GM18502 (cell line): ENCODE results near the gene IGF1R.

ENCODE experiments used
- ATAC-seq: cut with Tn5 transposase; IDR thresholded peaks from one replicate; pipeline ENCODE4 v1.9.1; 2021; ENCODE audit warnings: mild to moderate bottlenecking; ENCODE audit not compliant: unreplicated experiment, poor library complexity

The IGF1R gene

DNA sequence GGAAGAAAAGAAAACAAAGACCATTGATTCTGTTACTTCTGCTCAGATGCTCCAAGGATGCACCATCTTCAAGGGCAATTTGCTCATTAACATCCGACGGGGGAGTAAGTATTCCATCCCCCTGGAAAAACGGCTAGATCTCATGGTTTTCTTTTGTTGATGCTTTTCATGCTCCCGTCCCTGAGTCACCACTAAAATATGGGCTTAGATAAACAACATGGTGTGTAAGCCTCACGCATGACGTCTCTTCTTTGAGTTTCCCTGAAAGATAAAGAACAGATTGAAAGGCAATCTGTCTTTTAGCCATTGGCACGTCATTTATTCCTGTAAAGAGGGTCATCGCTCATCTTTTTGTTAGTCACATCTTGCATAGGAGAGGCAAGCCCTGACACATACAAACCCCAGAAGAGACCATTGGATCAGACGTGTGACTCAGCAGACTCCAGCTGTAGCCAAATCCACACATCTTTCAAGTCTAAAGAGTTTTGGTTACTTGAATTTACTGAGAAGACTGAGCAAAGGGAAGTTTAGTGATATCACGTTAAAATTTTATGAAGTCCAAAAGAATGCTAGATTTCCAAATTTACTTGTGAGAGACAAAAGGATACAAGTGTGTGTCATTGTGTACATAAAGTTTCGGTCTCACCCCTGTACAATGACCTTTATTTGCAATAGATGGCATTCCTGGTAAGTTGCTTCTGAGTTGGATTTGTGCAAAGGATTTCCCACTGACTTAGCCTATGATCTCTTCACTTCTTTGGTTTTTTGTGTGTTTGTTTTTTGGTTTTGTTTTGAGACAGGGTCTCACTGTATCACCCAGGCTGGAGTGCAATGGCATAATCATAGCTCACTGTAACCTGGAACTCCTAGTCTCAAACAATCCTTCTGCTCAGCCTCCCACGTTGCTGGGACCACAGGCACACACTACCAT lies 248.7 kb downstream of the IGF1R start:
- ATAC-seq: no peak

DNA sequence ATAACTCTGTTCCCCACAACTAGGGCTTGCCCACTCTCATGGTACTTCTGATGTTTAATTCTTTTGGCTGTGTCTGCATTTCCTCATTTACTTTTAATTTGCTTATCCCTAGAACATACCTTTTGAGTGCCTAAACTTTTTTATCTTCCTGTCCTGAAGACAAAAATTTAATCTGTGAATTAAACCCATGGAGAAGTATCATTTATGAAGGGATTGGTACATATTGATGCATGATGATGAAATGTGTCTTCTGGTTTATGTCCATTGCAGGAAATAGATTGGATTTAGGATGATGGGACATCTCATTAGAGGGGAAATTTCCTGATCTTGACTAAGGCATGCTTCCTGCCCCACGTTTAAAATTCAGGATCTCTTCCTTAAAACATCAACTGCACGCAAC lies 249.8 kb downstream of the IGF1R start:
- ATAC-seq: no peak

DNA sequence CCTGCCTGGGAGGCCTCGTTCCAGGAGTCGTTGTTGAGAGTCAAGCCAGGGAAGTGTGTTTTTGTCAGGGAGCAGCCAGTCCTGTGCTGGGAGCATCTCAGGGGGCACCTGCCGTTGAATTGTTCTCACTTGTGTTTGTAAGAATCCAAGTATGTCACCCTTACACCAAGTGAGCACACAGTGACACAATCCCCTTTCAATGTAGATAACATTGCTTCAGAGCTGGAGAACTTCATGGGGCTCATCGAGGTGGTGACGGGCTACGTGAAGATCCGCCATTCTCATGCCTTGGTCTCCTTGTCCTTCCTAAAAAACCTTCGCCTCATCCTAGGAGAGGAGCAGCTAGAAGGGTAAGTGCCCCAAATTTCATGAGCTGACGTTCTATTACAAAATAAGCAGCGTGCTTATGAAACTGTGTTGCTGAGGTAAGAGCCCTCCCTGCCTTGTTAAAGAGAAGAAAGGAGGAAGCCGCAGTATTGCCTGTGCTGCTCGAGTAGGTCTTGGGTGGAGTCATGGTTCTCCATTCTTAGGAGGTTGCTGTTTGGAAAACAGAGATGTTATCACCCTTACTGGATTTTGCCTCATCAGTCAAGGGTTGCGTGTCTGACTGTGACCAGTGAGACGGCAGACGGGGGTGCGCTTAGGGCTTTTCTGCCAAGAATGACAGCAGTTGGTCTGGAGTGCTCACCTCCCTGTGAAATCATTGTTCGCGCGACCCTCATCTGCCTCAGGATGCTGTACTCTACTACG lies 251.1 kb downstream of the IGF1R start:
- no peak for ATAC-seq

DNA sequence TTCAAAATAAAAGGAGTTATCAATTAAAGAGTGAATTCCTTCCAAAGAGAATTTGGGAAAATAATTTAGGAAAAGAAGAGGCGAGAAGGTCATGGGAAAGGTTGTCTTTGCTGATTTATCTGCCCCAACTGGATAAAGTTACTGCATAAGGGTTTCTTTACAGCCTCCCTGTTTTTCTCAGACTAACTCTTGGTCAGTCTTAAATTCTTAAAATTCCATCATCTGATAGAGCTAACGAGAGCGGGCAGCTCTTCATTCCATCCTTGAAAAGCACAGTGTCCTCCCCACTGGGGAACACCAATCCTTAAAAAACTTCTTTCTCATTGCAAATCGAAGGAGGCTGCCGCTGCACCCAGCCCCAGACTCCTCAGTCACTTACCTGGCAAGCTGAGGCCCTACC lies 252.0 kb downstream of the IGF1R start:
- ATAC-seq: no peak

DNA sequence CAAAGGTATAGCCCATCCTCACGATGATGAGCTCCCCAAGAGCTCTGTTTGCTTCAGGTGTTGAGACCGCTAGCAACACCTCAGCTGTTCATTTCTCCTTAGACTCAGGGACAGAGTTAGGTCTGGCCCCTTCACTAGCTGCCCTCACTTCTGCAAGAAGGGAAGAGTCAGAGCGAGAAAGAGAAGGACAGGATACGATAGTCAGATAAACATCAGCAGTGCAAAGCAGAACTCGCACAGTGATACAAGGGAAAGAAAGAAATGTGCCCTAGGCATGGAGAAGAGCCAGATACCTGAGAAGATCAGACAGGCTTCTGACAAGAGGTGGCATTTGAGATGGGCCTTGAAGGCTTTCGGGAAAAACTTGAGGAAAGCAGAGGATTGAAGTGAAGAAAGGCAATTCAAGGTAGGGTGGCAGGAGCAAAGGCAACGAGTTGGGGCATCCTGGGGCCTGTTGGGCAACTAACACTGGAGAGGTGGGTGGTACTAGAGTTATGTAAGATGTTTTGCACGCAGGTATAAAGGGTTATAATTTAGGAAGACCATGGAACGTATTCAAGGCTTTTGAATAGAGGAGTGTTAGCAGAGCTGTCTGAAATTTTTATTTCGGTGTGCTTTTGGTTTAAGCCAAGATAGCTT lies 253.2 kb downstream of the IGF1R start:
- ATAC-seq: no peak

DNA sequence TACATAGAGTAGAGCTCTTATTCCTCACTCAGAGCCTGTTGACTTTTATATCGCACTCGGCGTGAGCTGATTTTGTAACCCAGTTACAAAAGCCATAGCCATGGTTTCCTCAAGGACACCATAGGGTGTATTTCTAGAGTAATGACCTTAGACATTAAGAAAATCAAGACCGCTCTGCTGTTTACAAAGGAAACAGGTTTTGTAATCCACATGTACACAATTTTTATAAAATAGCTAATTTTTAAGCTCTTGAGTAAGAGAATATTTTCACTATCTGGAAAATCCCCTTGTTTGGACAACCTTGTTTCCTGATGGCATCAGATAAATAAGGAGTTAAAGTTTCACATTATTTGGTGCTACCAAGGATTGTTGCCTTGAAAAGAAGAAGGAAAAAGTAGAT lies 254.6 kb downstream of the IGF1R start:
- no peak for ATAC-seq

DNA sequence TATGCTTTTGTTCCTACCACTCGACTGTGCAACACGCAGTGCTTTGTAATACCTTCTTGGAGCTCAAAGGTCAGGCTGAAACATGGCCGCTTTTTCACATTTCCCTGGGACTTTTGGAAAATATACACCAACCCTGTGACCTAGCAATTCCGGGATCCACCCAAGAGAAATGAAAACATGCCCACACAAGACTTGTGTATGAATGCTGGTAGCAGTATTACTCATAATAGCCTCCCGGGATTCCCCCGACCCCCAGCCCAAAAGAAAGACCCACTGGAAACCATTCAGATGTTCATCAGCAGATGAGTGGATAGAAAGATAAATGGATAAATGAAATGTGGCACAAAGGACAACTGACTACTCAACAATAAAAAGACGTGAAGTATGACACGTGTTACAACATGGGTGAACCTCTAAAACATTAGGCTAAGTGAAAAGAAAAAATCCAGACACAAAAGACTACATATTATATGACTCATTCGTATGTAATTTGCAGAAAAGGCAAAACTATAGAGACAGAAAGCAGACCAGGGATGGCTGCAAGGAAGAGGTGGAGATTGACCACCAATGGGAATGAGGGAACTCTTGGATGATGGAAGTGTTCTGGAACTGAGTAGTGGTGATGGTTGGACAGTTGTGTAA lies 255.2 kb downstream of the IGF1R start:
- no peak for ATAC-seq

DNA sequence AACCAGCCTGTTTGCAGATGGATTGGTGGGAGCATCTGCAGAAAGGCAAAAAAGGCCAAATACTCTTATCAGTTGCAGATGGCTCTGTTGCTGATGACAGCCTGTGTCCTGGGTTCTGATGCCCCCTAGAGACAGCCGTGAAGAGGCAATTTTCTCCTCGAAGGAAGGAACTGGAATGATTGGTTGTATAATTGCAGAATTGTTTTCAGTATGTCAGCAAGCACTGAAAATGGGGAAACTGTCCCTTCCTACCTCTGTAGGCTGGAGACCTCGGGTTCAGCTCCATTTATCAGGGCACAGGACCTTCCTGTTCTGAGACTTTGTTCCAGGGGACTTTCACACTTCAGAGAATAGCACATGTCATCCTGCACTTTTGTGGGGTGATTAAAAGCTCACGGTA lies 256.2 kb downstream of the IGF1R start:
- no peak for ATAC-seq

DNA sequence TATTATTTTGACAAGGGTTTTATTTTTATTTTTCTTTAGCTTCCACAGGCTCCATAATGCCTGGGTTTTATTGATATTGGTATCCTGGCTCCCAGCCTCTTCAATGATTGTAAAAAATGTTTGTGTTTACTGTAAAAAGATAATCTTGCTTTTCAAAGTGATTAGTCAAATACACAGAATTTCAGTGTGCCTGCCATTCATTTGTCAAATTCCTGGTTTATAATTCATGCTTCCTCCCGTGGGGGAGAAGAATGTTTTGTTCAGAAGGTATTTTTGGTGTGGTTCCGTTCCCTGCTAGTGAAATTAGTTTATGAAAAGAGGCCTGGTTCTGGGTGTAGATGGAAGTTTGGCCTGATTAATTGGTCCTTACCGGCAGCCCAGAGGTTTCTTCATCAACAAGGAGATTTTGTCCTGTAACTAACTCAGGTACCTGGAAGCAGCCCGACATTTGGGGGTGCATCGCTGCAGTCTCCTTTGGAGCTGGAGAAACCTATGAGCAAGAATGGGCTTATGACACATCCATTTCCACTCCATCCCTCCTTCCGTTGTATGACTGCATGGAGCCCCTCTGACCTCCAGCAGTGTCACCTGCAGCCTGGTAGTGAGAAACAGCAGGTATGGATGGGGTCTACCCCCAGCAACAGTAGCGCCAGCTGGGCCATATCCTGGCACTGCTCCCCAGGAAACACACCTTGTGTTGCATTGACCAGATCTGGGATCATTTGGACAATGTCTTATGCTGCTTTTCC lies 257.8 kb downstream of the IGF1R start:
- ATAC-seq: no peak

DNA sequence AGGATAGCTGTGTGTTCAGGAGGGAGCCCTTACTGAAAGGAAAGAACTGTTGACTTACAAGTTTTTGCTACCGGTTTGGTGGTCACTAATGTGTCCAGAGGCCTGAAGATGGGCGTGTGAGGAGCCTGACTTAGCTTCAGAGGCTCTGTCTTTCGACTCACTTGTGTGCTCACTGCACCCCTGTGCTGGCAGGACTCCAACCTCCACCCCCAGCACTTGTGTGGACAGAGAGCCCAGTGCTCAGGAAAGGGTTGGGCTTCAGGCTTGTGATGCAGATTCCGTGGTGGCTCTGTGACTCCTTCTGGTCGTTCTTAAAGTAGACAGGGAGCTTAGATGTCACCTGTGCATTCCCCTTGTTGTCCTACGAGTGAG lies 258.4 kb downstream of the IGF1R start:
- no peak for ATAC-seq

DNA sequence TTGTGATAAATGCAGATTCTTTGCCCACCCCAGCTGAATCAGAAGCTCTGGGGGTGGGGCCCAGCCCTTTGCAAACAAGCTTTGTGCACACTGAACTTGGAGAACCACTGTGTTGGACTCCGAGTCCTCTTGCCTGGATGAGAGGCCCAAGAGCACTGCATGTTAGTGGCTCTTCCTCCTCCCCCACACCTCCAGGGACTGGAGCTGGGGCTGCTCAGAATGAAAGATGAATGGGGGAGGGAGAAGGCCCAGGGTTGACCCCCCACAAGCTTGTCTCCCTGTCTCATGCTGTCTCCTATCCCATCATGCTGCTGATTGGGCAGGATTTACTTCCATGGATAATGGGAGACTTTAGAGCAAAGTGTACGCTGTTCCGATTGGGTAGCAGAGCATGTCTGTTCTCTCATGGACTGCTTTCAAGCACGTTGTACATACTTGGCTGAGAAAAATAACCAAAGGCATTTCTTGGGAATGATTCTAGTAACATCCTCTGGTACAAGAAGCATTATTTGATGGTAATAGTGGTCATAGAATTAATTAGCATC lies 259.7 kb downstream of the IGF1R start:
- ATAC-seq: no peak

DNA sequence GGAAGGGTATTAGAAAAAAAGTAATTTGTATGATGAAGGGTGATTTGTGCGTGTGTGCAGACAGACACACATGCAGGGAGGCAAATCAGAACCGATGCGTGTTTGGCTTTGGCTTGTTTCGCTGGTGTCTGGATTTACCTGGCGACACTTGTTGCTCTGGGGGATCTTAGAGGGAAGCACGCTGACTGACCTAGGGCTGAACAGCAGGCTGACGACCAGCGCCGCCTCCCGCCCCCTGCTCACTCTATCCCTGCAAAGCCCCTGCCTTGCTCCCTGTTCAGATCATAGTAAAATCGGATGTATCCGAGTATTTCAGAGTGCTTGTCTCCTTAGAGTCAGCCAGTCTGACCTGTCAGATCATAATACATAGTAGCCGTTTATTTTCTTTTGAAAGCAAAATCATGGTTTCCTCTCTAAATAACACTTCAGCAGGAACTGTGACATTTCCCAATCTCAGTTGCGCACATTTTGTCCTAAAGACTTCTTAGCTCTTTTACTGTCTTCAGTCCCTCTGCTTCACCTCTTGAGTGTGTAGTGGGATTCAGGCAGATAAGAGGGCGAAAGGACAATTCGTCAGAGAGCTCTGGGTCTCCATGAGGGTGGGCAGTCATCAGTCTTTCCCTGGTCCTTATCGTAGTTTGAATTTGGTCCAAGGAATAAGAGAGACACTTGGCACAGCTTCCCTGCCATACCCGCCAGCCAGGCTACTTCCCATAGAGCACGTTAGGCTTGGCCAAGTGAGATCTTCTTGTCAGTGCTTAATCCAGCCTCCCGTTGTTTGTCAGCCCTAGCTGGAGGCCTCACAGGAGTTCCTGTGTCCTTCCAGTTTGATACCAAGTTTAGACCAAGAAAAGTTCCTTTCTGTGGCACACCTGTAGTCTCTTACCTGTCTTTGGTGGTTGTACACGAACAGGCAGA lies 261.9 kb downstream of the IGF1R start:
- ATAC-seq: no peak

DNA sequence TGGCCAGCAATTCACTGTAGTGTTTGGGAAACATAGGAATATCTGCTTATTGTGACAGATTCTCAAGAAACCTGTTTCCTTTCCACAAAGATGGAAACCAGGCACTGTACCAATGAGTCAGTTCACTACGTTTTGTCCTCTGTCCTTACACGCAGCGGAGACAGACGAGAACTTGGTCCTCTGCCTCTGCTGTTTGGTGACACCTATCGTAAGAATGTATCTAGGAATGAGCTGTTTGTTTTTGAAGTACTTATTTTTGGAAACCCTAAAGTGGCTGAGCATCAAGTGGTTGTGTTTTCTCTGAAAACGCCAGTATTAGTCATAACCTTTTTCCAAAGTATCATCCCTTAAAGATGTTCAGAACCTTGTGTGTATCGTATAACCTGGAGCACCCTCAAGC lies 266.3 kb downstream of the IGF1R start:
- ATAC-seq: no peak

DNA sequence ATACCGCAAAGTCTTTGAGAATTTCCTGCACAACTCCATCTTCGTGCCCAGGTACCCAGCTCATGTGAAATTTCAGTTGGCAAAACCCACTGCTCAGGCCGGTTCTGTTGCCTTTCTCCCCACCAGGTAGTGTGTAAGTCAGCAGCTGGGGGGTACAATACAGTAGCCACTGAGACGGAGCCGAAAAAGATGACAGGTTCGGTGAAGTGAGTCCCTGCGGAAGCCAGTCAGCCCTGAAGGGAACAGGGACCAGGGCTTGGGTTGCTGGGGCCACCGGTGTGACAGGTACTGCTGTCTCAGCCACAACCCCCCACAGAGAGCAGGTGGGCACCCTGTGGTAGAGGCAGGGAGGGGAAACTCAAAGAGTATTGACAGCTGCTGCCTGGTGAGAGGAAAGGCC lies 268.5 kb downstream of the IGF1R start:
- no peak for ATAC-seq

DNA sequence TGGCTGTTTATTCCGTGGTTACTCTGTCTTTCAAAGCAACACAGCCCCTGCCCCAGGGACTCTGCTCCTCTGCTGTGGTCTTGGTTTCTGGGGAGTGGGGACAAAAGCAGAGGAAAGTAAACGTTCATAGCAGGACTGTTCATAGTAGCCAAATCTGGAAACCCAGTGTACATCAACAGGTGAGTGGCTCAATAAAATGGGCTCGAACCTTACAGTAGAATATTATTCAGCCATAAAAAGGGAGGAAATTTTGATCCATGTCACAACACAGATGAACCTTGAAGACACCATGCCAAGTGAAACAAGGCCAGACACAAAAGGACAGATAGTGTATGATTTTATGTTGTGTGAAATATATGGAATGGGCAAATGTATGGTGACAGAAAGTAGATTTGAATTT lies 269.1 kb downstream of the IGF1R start:
- ATAC-seq: no peak

DNA sequence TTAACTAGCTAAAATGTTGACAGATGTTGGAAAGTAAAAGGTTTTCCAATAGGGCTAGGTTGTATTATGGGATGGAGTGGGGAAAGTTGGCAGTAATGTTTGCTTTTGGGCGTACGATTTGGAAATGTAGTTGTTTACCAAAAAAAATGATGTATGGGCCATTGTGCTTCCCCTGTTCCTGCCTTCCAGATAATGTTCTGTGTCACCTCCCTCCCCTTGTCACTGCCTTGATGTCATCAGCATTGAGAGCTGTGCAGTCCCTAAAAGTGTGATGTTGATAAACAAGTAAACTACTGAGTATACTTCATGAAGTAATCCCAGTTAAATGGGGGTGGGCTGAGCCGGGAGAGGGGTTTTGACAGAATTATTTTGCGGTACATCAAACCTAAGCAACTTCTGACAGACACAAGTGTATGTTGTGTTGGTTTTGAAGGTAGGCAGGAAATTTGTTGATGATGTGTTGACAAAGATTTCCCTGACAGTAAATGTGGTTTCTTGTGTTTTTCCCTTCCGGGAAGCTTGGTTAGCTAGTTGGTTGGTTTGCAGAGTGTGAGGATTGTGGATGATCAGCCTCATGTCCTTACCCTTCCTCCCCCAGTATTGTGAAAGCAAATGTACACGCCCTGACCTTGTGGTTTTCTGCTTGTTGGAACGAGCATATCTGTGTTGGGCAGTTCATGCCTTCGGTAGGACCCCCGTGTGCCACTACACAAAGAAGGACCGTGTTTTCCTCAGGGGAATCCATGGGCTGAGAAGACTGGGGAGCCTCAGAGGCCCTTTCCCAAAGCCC lies 271.9 kb downstream of the IGF1R start:
- no peak for ATAC-seq

DNA sequence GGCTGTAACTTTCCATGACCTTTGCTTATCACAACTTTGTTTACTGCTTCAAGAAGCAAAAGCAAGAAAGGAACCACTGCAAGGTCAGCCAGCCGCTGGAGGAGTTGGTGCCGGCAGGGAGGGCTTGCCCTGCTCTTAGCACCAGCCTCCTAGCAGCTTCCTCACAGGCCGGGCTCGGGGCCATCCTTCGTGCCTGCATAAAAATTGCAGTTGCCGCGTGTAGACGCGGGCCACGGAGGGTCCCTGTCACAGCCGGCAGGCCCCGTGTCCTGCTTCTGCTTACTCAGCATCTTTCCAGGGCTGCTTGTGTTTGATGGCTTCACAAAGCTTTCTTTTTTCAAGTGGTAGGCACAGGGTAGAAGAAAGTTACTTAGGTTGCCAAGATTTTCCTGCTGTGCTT lies 274.8 kb downstream of the IGF1R start:
- ATAC-seq: no peak

DNA sequence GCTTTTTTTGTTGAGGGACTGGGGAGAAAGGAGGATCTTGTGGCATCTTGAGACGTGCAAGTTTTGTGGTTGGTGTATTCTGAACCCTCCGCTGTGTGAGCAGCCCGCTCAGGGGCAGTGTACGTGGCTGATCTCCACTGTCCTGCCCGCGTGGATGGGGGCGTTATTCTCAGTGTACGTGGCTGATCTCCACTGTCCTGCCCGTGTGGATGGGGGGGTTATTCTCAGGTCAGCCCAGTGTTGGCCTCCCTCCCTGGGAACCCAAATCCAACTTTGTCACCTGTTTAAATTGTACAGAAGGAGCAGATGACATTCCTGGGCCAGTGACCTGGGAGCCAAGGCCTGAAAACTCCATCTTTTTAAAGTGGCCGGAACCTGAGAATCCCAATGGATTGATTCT lies 275.2 kb downstream of the IGF1R start:
- ATAC-seq: no peak
